Panc1 (cell line): ENCODE results near the gene USH2A. TPM values are rescaled to one million over a fixed set of nuclear protein-coding genes. Genes with fewer than 3 reads are reported as not detected.

Experiments
- ATAC-seq: fragments of 200-7000 bp; cut with Tn5 transposase; 2 replicates; pipeline ENCODE4 v1.9.1; 2020; ENCODE audit warnings: mild to moderate bottlenecking, moderate library complexity
- BruUV-seq: library from RNA; stranded (reverse); fragments of 400-500 nt; replicated peaks from 2 replicates; lab custom pipeline; 2021; lab: Mats Ljungman, UMichigan
- CTCF ChIA-PET: fragments of 300-600 bp; sonication (Branson Sonifier 250); formaldehyde crosslinking; loops from one replicate; lab custom pipeline; 2022; ENCODE audit warnings: antibody characterized with exemption; lab: Charles Lee
- POLR2A ChIA-PET: fragments of 300-600 bp; sonication (Branson Sonifier 250); formaldehyde crosslinking; loops from one replicate; lab custom pipeline; 2022; ENCODE audit warnings: antibody characterized with exemption; lab: Charles Lee
- DNase-seq: peaks from one replicate; pipeline ENCODE4 v3.0.0-alpha.2; 2010; ENCODE audit warnings: low read depth, low spot score
- H3K27ac ChIP-seq: 2 replicates; pipeline ENCODE4 v1.5.1; 2011; ENCODE audit warnings: mild to moderate bottlenecking, low read length, inconsistent platforms
- H3K27me3 ChIP-seq: fragments of 200-500 bp; sonication (Bioruptor generic); 2 replicates; pipeline ENCODE4 v1.6.0; 2014; ENCODE audit warnings: low read length, inconsistent platforms; ENCODE audit not compliant: control insufficient read depth, insufficient read depth
- H3K36me3 ChIP-seq: fragments of 200-500 bp; sonication (Bioruptor generic); 2 replicates; pipeline ENCODE4 v1.5.1; 2014; ENCODE audit warnings: inconsistent platforms, mild to moderate bottlenecking, low read length, moderate library complexity; ENCODE audit not compliant: control insufficient read depth, insufficient read depth
- H3K4me1 ChIP-seq: 2 replicates; pipeline ENCODE4 v1.5.1; 2011; ENCODE audit warnings: inconsistent platforms, mild to moderate bottlenecking, low read length, moderate library complexity; ENCODE audit not compliant: control insufficient read depth, insufficient read depth
- H3K4me3 ChIP-seq, 2 experiments: 2 replicates each; pipeline ENCODE4 v1.5.1; 2011 to 2012; ENCODE audit warnings: low read depth in 2 of 2, low read length in 2 of 2, mild to moderate bottlenecking in 2 of 2, inconsistent platforms in 1 of 2, moderate library complexity in 1 of 2
- H3K9me3 ChIP-seq: fragments of 200-500 bp; sonication (Bioruptor generic); 2 replicates; pipeline ENCODE4 v1.5.1; 2014; ENCODE audit warnings: low read depth, mild to moderate bottlenecking, inconsistent platforms, low read length, moderate library complexity; ENCODE audit not compliant: control insufficient read depth, insufficient read depth
- CTCF ChIP-seq: fragments of 450-650 bp; IDR thresholded peaks from 2 replicates; pipeline ENCODE4 v1.5.1; 2017; ENCODE audit warnings: mild to moderate bottlenecking
- POLR2AphosphoS5 ChIP-seq: IDR thresholded peaks from 2 replicates; pipeline ENCODE4 v1.6.1; 2012; ENCODE audit warnings: mild to moderate bottlenecking, low read depth, low read length, moderate library complexity
- REST ChIP-seq, 2 experiments: IDR thresholded peaks; 2 replicates each; pipeline ENCODE4 v1.6.1; 2011 to 2012; ENCODE audit warnings: low read depth in 2 of 2, control low read depth in 1 of 2, low read length in 1 of 2, mild to moderate bottlenecking in 1 of 2, moderate library complexity in 1 of 2; ENCODE audit not compliant: insufficient read depth in 1 of 2
- SIN3A ChIP-seq: IDR thresholded peaks from 2 replicates; pipeline ENCODE4 v1.6.1; 2012; ENCODE audit warnings: low read depth, mild to moderate bottlenecking, low read length, moderate library complexity, borderline replicate concordance; ENCODE audit not compliant: insufficient read depth
- TCF7L2 ChIP-seq: IDR thresholded peaks from 2 replicates; pipeline ENCODE4 v1.6.1; 2011; ENCODE audit warnings: mild to moderate bottlenecking, low read depth, low read length, inconsistent platforms
- in situ Hi-C: cut with HindIII; loops from 2 replicates; pipeline ENCODE4 v1.10.0; 2016; ENCODE audit warnings: low sequenced_read_pairs, low pct_unique_long_range_greater_than_20kb
- intact Hi-C: fragments of 100-400 bp; cut with micrococcal nuclease; formaldehyde crosslinking; loops from one replicate; pipeline ENCODE4 v1.10.0; 2022; ENCODE audit not compliant: unreplicated experiment
- total RNA-seq: library from RNA; stranded (reverse); gene quantifications from one replicate; pipeline ENCODE4 v1.2.1, GENCODE V29; 2021; ENCODE audit not compliant: unreplicated experiment

The USH2A gene
- total RNA-seq, 1 experiment from 2014 or later: not detected

GRCh38 chr1:215766521-215766920 is 656.7 kb downstream of the USH2A start:
- BruUV-seq: no TSS peak
- H3K4me1 ChIP-seq: no peaks in the 10 kb centered on the region

DNA sequence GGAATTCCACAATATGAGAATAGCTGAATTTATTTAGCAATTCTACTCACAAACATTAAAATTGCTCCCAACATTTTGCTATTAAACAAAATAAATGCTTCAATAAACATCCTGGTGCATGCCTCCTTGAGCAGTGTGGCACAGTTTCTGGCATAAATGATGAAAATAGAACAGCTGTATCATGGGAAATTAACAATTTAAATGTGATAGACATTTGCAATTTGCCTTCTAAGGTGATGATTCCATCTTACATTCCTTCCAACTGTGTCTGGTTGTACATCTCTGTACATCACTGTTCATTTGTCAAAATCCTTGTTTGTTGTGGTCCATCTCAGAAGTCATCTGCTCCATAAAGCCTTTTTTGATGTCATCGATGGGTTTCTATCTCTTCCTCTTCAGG is 657.4 kb downstream of the USH2A start:
- H3K4me1 ChIP-seq: no peaks in the 10 kb centered on the region
- H3K9me3 ChIP-seq: no peaks in the 10 kb centered on the region
- ChIA-PET POLR2A (no interaction called here), CTCF (no interaction called here)
- no peak overlapping the region for H3K27ac ChIP-seq
- no TSS peak for BruUV-seq
- no peak overlapping the region for H3K4me3 ChIP-seq
- no peak for TF ChIP-seq TCF7L2
- no peak for TF ChIP-seq CTCF
- no peak for TF ChIP-seq POLR2AphosphoS5
- no peak for TF ChIP-seq SIN3A
- TF ChIP-seq REST (IDR thresholded peaks at IDR 0.05; ENCODE audit: insufficient read depth in 1 of 2, low read depth in 2 of 2, low read length in 1 of 2): no peak
- no peaks in the 10 kb centered on the region for H3K36me3 ChIP-seq
- ATAC-seq (no peak), DNase-seq (no peak)
- intact Hi-C loops: no loop called here
- H3K27me3 ChIP-seq: no peaks in the 10 kb centered on the region; the same call in 1 of the 2 replicates
- in situ Hi-C loops: no loop called here

More at GRCh38 chr1:215766521-215766920, 656.7 kb downstream of the USH2A start:
- Histone ChIP-seq H3K27ac (no peak overlapping the region), H3K36me3 (no peaks in the 10 kb centered on the region), H3K4me3 (no peak overlapping the region), H3K9me3 (no peaks in the 10 kb centered on the region), H3K27me3 (no peaks in the 10 kb centered on the region; the same call in 1 of the 2 replicates)
- ChIA-PET POLR2A (no interaction called here), CTCF (no interaction called here)
- intact Hi-C loops (no loop called here), in situ Hi-C loops (no loop called here)
- no peak for TF ChIP-seq POLR2AphosphoS5
- no peak for TF ChIP-seq REST (IDR thresholded peaks at IDR 0.05; ENCODE audit: insufficient read depth in 1 of 2, low read depth in 2 of 2, low read length in 1 of 2)
- TF ChIP-seq TCF7L2: no peak
- ATAC-seq (no peak), DNase-seq (no peak)
